Measurements from ENCODE around the gene SLC39A10.
"Not testable (repeated sequence)": the region's sequence is repeated elsewhere in the genome, so short reads cannot be mapped to it uniquely, and the experiment has no call there.

The SLC39A10 gene

GRCh38 chr2:195687320-195688086 is 30.5 kb downstream of the SLC39A10 start:
- TF ChIP-seq JUND (IDR thresholded peaks at IDR 0.05; ENCODE audit: low read depth), result no peak
- no peak for DNase-seq (ENCODE audit: low read depth in 1 of 2, low spot score in 1 of 2)
- in situ Hi-C loops (cut with HindIII; ENCODE audit: low pct_unique_long_range_greater_than_20kb, low sequenced_read_pairs), result no loop called here

- DNase-seq (ENCODE audit: low read depth in 1 of 2, low spot score in 1 of 2); in situ Hi-C loops (cut with HindIII; ENCODE audit: low pct_unique_long_range_greater_than_20kb, low sequenced_read_pairs): not testable (repeated sequence)
These were observed 35.5 kb downstream of the SLC39A10 start for GRCh38 chr2:195692531-195692930.

GRCh38 chr2:195694553-195694952 is 37.5 kb downstream of the SLC39A10 start:
- no peak for DNase-seq (ENCODE audit: low read depth in 1 of 2, low spot score in 1 of 2)
- in situ Hi-C loops (cut with HindIII; ENCODE audit: low pct_unique_long_range_greater_than_20kb, low sequenced_read_pairs), result no loop called here

GRCh38 chr2:195695002-195695631 is 38.1 kb downstream of the SLC39A10 start:
- DNase-seq (ENCODE audit: low read depth in 1 of 2, low spot score in 1 of 2), result no peak
- in situ Hi-C loops (cut with HindIII; ENCODE audit: low pct_unique_long_range_greater_than_20kb, low sequenced_read_pairs), result no loop called here
- TF ChIP-seq JUND (IDR thresholded peaks at IDR 0.05; ENCODE audit: low read depth), result no peak

More at GRCh38 chr2:195694553-195694952, 37.5 kb downstream of the SLC39A10 start:
- no peak for TF ChIP-seq JUND (IDR thresholded peaks at IDR 0.05; ENCODE audit: low read depth)

GRCh38 chr2:195696012-195696411 is 39.0 kb downstream of the SLC39A10 start:
- DNase-seq (ENCODE audit: low read depth in 1 of 2, low spot score in 1 of 2), result no peak
- TF ChIP-seq JUND (IDR thresholded peaks at IDR 0.05; ENCODE audit: low read depth), result no peak
- in situ Hi-C loops (cut with HindIII; ENCODE audit: low pct_unique_long_range_greater_than_20kb, low sequenced_read_pairs), result no loop called here

- no peak for DNase-seq (ENCODE audit: low read depth in 1 of 2, low spot score in 1 of 2)
- in situ Hi-C loops (cut with HindIII; ENCODE audit: low pct_unique_long_range_greater_than_20kb, low sequenced_read_pairs), result no loop called here
- no peak for TF ChIP-seq JUND (IDR thresholded peaks at IDR 0.05; ENCODE audit: low read depth)
These were observed 40.7 kb downstream of the SLC39A10 start for GRCh38 chr2:195697681-195698220.

GRCh38 chr2:195700480-195700879 is 43.5 kb downstream of the SLC39A10 start:
- in situ Hi-C loops (cut with HindIII; ENCODE audit: low pct_unique_long_range_greater_than_20kb, low sequenced_read_pairs), result no loop called here
- DNase-seq (ENCODE audit: low read depth in 1 of 2, low spot score in 1 of 2), result no peak
- TF ChIP-seq JUND (IDR thresholded peaks at IDR 0.05; ENCODE audit: low read depth), result no peak

- in situ Hi-C loops (cut with HindIII; ENCODE audit: low pct_unique_long_range_greater_than_20kb, low sequenced_read_pairs), result no loop called here
- TF ChIP-seq JUND (IDR thresholded peaks at IDR 0.05; ENCODE audit: low read depth), result no peak
- no peak for DNase-seq (ENCODE audit: low read depth in 1 of 2, low spot score in 1 of 2)
These were observed 49.3 kb downstream of the SLC39A10 start for GRCh38 chr2:195706161-195706900.

GRCh38 chr2:195709901-195710806 is 53.1 kb downstream of the SLC39A10 start:
- in situ Hi-C loops (cut with HindIII; ENCODE audit: low pct_unique_long_range_greater_than_20kb, low sequenced_read_pairs), result no loop called here
- no peak for DNase-seq (ENCODE audit: low read depth in 1 of 2, low spot score in 1 of 2)
- TF ChIP-seq JUND (IDR thresholded peaks at IDR 0.05; ENCODE audit: low read depth), result no peak

- DNase-seq (ENCODE audit: low read depth in 1 of 2, low spot score in 1 of 2), result no peak
- in situ Hi-C loops (cut with HindIII; ENCODE audit: low pct_unique_long_range_greater_than_20kb, low sequenced_read_pairs), result no loop called here
- TF ChIP-seq JUND (IDR thresholded peaks at IDR 0.05; ENCODE audit: low read depth), result no peak
These were observed 54.5 kb downstream of the SLC39A10 start for GRCh38 chr2:195711478-195711877.

- TF ChIP-seq JUND (IDR thresholded peaks at IDR 0.05; ENCODE audit: low read depth), result no peak
- DNase-seq (ENCODE audit: low read depth in 1 of 2, low spot score in 1 of 2), result no peak
- in situ Hi-C loops (cut with HindIII; ENCODE audit: low pct_unique_long_range_greater_than_20kb, low sequenced_read_pairs), result no loop called here
These were observed 59.4 kb downstream of the SLC39A10 start for GRCh38 chr2:195716466-195716865.

- in situ Hi-C loops (cut with HindIII; ENCODE audit: low pct_unique_long_range_greater_than_20kb, low sequenced_read_pairs), result no loop called here
- TF ChIP-seq JUND (IDR thresholded peaks at IDR 0.05; ENCODE audit: low read depth), result no peak
- no peak for DNase-seq (ENCODE audit: low read depth in 1 of 2, low spot score in 1 of 2)
These were observed 64.0 kb downstream of the SLC39A10 start for GRCh38 chr2:195721042-195721441.
